SK-N-SH (cell line): ENCODE results near the gene TOGARAM2. TPM values are rescaled to one million over a fixed set of nuclear protein-coding genes. Genes with fewer than 3 reads are reported as not detected.
A peak's percentile ranks its signal among the peaks of the same experiment; 100 is the strongest.

Experiments used
- CTCF ChIA-PET: fragments of 300-600, 350-600 bp; formaldehyde crosslinking; extraction: SDS; loops from one replicate; lab custom pipeline; 2021; lab: Yijun Ruan, JAX
- POLR2A ChIA-PET: fragments of 350-600 bp; sonication (Branson Sonifier 250); formaldehyde crosslinking; extraction: SDS; loops from one replicate; lab custom pipeline; 2020; ENCODE audit warnings: antibody characterized with exemption, inconsistent platforms; lab: Yijun Ruan, JAX
- DNase-seq: peaks from one replicate; pipeline ENCODE4 v3.0.0; 2012
- H2AFZ ChIP-seq: fragments of 200-600 bp; sonication (generic); 2 replicates; pipeline ENCODE4 v1.8.1; 2016; ENCODE audit warnings: antibody characterized with exemption, mild to moderate bottlenecking, low read depth
- H3F3A ChIP-seq: fragments of 200-600 bp; sonication (generic); replicated peaks from 2 replicates; pipeline ENCODE3; 2016; ENCODE audit warnings: antibody characterized with exemption, mild to moderate bottlenecking; ENCODE audit not compliant: insufficient read depth
- H3K27ac ChIP-seq, 2 experiments: fragments of 200-500 bp in 1 of 2; fragments of 200-600 bp in 1 of 2; sonication (Bioruptor generic) in 1 of 2; sonication (generic), shearing (Covaris generic) in 1 of 2; 2 replicates each; pipeline versions ENCODE4 v1.5.1 to v1.6.1; 2014 to 2016; ENCODE audit warnings: low read depth in 2 of 2, inconsistent platforms in 1 of 2, low read length in 1 of 2, mild to moderate bottlenecking in 1 of 2, mixed read lengths in 1 of 2
- H3K27me3 ChIP-seq: fragments of 200-600 bp; sonication (generic), shearing (Covaris generic); 2 replicates; pipeline ENCODE4 v1.6.1; 2016; ENCODE audit warnings: mixed run types; ENCODE audit not compliant: insufficient read depth
- H3K36me3 ChIP-seq, 2 experiments: fragments of 200-500 bp in 1 of 2; fragments of 200-600 bp in 1 of 2; sonication (Bioruptor generic) in 1 of 2; sonication (generic) in 1 of 2; replicated peaks in 1 of 2; 2 replicates each; pipeline versions ENCODE3 to v1.5.1; 2014 to 2016; ENCODE audit warnings: low read length in 1 of 2, mild to moderate bottlenecking in 1 of 2; ENCODE audit not compliant: insufficient read depth in 2 of 2, control insufficient read depth in 1 of 2
- H3K4me1 ChIP-seq, 2 experiments: fragments of 200-500 bp in 1 of 2; fragments of 200-600 bp in 1 of 2; sonication (Bioruptor generic) in 1 of 2; sonication (generic), shearing (Covaris generic) in 1 of 2; 2 replicates each; pipeline versions ENCODE4 v1.5.1 to v1.6.1; 2014 to 2016; ENCODE audit warnings: low read depth in 1 of 2, low read length in 1 of 2, mixed run types in 1 of 2; ENCODE audit not compliant: insufficient read depth in 2 of 2, control insufficient read depth in 1 of 2
- H3K4me2 ChIP-seq: fragments of 200-600 bp; sonication (generic), shearing (Covaris generic); 2 replicates; pipeline ENCODE4 v1.6.1; 2017; ENCODE audit warnings: mixed run types
- H3K4me3 ChIP-seq, 2 experiments: fragments of 200-500 bp in 1 of 2; fragments of 200-600 bp in 1 of 2; sonication (Bioruptor generic) in 1 of 2; sonication (generic), shearing (Covaris generic) in 1 of 2; 2 replicates each; pipeline versions ENCODE4 v1.5.1 to v1.8.1; 2014 to 2016; ENCODE audit warnings: low read depth in 2 of 2, inconsistent platforms in 1 of 2, low read length in 1 of 2, mild to moderate bottlenecking in 1 of 2, mixed read lengths in 1 of 2, moderate library complexity in 1 of 2
- H3K79me2 ChIP-seq: fragments of 200-600 bp; sonication (generic); 2 replicates; pipeline ENCODE4 v1.8.1; 2017; ENCODE audit warnings: mild to moderate bottlenecking; ENCODE audit not compliant: insufficient read depth
- H3K9ac ChIP-seq: fragments of 200-600 bp; sonication (generic); 2 replicates; pipeline ENCODE4 v1.6.1; 2017; ENCODE audit warnings: mixed run types
- H3K9me2 ChIP-seq: fragments of 200-600 bp; sonication (generic); 2 replicates; pipeline ENCODE4 v1.6.1; 2017; ENCODE audit warnings: mixed run types
- H3K9me3 ChIP-seq: fragments of 200-600 bp; sonication (generic); 2 replicates; pipeline ENCODE4 v1.6.1; 2017; ENCODE audit warnings: mixed run types, mild to moderate bottlenecking, moderate library complexity
- H4K20me1 ChIP-seq: fragments of 200-600 bp; sonication (generic); 2 replicates; pipeline ENCODE4 v1.6.1; 2017; ENCODE audit warnings: mild to moderate bottlenecking, mixed run types; ENCODE audit not compliant: insufficient read depth
- EZH2phosphoT487 ChIP-seq: fragments of 200-600 bp; sonication (generic); IDR thresholded peaks from 2 replicates; pipeline ENCODE4 v1.6.1; 2017; ENCODE audit warnings: low read depth, mixed run types, mild to moderate bottlenecking, antibody characterized with exemption, moderate library complexity, borderline replicate concordance
- GATA2 ChIP-seq: sonication (generic); formaldehyde crosslinking; IDR thresholded peaks from 2 replicates; pipeline ENCODE4 v1.5.0; 2020; ENCODE audit warnings: mild to moderate bottlenecking, missing genetic modification reagents
- MEF2A ChIP-seq: IDR thresholded peaks from 2 replicates; pipeline ENCODE4 v1.4.0; 2012; ENCODE audit warnings: low read depth, borderline replicate concordance
- RFX5 ChIP-seq: IDR thresholded peaks from 2 replicates; pipeline ENCODE4 v1.6.1; 2012; ENCODE audit warnings: mild to moderate bottlenecking, improper control_type of control experiment, low read length
- TAF1 ChIP-seq: IDR thresholded peaks from 2 replicates; pipeline ENCODE4 v1.6.1; 2012; ENCODE audit warnings: low read depth, mild to moderate bottlenecking, low read length, moderate library complexity, borderline replicate concordance
- USF1 ChIP-seq: IDR thresholded peaks from 2 replicates; pipeline ENCODE4 v1.4.0; 2012; ENCODE audit warnings: low read depth, borderline replicate concordance
- USF2 ChIP-seq: fragments of 150-350 bp; IDR thresholded peaks from 2 replicates; pipeline ENCODE4 v1.6.1; 2017; ENCODE audit warnings: antibody characterized with exemption, low read length, low read depth, borderline replicate concordance
- WGBS: methylation state at CpG from one replicate; pipeline ENCODE4 v1.1.6; 2017; ENCODE audit warnings: low lambda C conversion rate; 5-methylcytosine and 5-hydroxymethylcytosine counted together
- polyA plus RNA-seq, 3 experiments: library from polyadenylated mRNA; depleted of rRNA; stranded (reverse); fragments of >200 nt; gene quantifications; 2 replicates each; pipeline ENCODE4 v1.2.3, GENCODE V29; 2012
- TF ChIP-seq, protein P1 (sequence below): IDR thresholded peaks from 2 replicates; pipeline ENCODE4 v1.4.0; 2012; ENCODE audit warnings: low read depth

Gene TOGARAM2
- polyA plus RNA-seq, 1 of the 3 experiments (the other 2 are of a cell fraction): 0.69 TPM

GRCh38 chr2:29059624-29060023 is 78.5 kb downstream of the TOGARAM2 start:
- H3K4me1 ChIP-seq: peaks cover 0 to 26% of the 10 kb centered on the region in 2 experiments; a peak in 2 of 4 replicates

DNA sequence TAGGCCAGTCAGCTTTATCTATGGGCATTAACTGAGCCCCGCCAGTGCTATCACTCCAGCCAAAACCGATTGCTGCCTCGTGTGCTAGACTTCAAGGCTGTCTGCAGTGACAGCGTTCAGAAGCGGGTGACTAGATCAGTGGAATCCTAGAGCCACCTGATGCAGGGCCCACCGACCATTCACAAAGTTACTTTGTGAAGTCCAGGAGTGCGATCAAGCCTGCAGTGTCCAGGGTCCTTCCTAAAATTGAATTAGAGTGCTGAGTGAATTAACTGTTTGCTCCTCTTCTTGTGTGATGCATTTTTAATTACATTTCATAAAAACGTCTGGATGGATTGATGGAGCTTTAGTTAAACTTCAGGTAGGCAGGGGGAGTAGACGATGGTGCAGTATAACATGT is 79.3 kb downstream of the TOGARAM2 start:
- no peak overlapping the region for H3K9ac ChIP-seq
- H3K27ac ChIP-seq: no peak overlapping the region
- H2AFZ ChIP-seq: no peak overlapping the region
- no peaks in the 10 kb centered on the region for H3K79me2 ChIP-seq
- H3K9me2 ChIP-seq: no peaks in the 10 kb centered on the region
- no peaks in the 10 kb centered on the region for H4K20me1 ChIP-seq
- no peaks in the 10 kb centered on the region for H3K9me3 ChIP-seq
- WGBS: 61% methylated on average over 9 of the region's 9 CpGs
- TF ChIP-seq GATA2 (CRISPR knock-in tag) (0 out of 2 replicates have a peak, but pooled peaks have one; percentile 26), RFX5 (no peak)
- H3K4me1 ChIP-seq: peaks cover 0 to 33% of the 10 kb centered on the region in 2 experiments; a peak in 2 of 4 replicates
- no peak overlapping the region for H3K4me2 ChIP-seq
- CTCF ChIA-PET: interaction anchor here (1.0 to 1.1 kb wide), 2 partner anchors 12 to 29 kb away, joined by 3 read pairs; no protein-coding TSS in a partner anchor
- POLR2A ChIA-PET: no interaction called here
- DNase-seq: peak; percentile 47
- peaks cover 4% of the 10 kb centered on the region; the same call in 1 of the 2 replicates for H3K27me3 ChIP-seq
- no peaks in the 10 kb centered on the region for H3F3A ChIP-seq
- H3K36me3 ChIP-seq: no peaks in the 10 kb centered on the region
- H3K4me3 ChIP-seq: no peak overlapping the region

More at GRCh38 chr2:29059624-29060023, 78.5 kb downstream of the TOGARAM2 start:
- H3K36me3 ChIP-seq: no peaks in the 10 kb centered on the region
- DNase-seq: no peak
- 71% methylated on average over 1 of the region's 1 CpG for WGBS
- no peak overlapping the region for H2AFZ ChIP-seq
- no peaks in the 10 kb centered on the region for H3K79me2 ChIP-seq
- H3K4me2 ChIP-seq: no peak overlapping the region
- H3K9me3 ChIP-seq: no peaks in the 10 kb centered on the region
- POLR2A ChIA-PET: no interaction called here
- H3K27ac ChIP-seq: no peak overlapping the region
- TF ChIP-seq TAF1: no peak
- TF ChIP-seq, protein P1, sequence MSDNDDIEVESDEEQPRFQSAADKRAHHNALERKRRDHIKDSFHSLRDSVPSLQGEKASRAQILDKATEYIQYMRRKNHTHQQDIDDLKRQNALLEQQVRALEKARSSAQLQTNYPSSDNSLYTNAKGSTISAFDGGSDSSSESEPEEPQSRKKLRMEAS: no peak
- TF ChIP-seq EZH2phosphoT487: no peak
- TF ChIP-seq MEF2A: no peak
- TF ChIP-seq USF2: no peak
- TF ChIP-seq USF1: no peak
- H3K9me2 ChIP-seq: no peaks in the 10 kb centered on the region
- no peak overlapping the region for H3K4me3 ChIP-seq
- CTCF ChIA-PET: interaction anchor here (1.0 to 2.0 kb wide), 3 partner anchors 11 to 250 kb away, joined by 3 to 4 read pairs (median 3); no protein-coding TSS in a partner anchor
- H4K20me1 ChIP-seq: no peaks in the 10 kb centered on the region
- H3F3A ChIP-seq: no peaks in the 10 kb centered on the region
- H3K27me3 ChIP-seq: peaks cover 4% of the 10 kb centered on the region; the same call in 1 of the 2 replicates
- no peak overlapping the region for H3K9ac ChIP-seq
